OCI-M1 (cell line): Measurements from ENCODE around the gene OR2Y1.
"Not testable (repeated sequence)": the region's sequence is repeated elsewhere in the genome, so short reads cannot be mapped to it uniquely, and the experiment has no call there.

Source experiments
- DNase-seq: peaks from one replicate; lab custom pipeline; 2025; lab: John Stamatoyannopoulos, UW

The OR2Y1 gene, protein sequence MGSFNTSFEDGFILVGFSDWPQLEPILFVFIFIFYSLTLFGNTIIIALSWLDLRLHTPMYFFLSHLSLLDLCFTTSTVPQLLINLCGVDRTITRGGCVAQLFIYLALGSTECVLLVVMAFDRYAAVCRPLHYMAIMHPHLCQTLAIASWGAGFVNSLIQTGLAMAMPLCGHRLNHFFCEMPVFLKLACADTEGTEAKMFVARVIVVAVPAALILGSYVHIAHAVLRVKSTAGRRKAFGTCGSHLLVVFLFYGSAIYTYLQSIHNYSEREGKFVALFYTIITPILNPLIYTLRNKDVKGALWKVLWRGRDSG

DNA sequence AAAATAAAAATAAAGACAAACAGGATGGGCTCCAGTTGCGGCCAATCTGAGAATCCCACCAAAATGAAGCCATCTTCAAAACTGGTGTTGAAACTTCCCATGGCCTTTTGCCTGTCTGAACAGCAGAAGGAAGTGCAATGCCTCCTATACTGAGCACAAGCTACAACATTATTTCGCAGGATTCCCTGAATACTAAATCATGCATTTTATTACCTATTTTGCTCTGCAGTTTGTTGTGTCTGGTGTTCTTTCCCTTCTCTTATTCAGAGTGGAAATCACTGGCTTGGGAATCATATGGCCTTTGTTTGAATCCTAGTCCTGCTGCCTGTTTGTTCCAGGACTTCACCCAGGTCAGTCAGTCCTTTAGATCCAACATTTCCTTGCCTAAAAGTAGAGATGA, at the start of gene OR2Y1:
Gene OR2Y1 (minus strand): TSS at position 101 of the 400 bp plus-strand sequence. CDS start 0 bp downstream, at position 101.
- no peak for DNase-seq

DNA sequence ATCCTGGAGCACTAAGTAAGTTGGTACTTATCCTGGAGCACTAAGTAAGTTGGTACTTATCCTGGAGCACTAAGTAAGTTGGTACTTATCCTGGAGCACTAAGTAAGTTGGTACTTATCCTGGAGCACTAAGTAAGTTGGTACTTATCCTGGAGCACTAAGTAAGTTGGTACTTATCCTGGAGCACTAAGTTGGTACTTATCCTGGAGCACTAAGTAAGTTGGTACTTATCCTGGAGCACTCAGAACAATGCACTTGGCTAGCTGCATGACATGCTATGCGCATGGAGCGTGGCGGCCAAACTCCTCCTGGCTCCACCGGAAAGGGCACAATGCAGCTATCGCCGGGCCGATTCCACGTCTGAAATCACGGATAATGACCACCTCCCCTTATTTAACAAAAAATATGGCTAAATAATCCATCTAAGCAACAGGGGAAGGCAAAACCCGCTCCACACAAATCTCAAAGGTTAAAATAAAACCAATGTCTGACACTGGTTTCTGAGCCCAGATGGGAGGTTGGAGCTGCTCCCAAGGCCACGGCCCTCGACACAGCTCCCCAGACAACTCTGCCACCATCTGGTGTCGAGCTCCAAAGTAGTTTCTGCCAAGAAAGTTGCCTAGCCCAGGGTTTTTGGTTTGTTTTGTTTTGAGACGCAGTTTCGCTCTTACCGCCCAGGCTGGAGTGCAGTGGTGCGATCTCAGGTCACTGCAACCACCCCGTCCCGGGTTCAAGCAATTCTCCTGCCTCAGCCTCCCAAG, 49.0 kb upstream of the OR2Y1 start:
- not testable (repeated sequence) for DNase-seq

DNA sequence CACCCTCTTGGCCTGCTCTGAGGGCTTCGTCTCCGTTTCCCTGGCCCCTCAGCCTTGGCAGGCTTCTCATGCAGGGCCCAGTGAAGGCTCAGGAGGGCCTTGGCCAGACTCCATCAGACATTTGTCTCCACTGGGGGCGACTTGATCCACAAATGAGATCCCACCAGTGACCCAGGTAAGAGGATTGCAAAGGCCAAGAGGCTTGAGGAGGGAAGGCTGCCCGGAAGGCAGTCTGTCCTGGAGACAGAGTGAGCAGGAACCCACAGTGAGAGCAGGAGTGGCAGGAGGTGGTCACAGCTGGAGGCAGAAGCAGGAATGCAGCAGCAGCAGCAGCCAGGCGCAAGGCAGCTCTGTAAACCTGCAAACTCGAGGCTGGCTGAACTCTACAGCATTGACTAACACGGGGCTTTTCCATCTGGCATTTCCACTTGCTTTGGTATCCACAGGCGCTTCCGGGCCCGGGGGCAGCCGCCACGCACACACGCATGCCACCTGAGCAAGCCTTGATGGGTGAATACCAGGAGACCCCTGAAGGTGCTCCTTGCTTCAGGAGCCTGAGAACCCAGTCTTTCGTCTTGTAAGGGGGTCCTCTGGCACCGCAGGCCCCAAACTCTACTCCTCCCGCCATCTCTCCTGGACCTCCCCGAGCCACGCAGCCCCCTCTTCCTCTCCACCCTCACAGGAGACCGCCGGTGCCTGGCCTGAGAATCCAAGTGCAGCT, 48.0 kb upstream of the OR2Y1 start:
- no peak for DNase-seq

DNA sequence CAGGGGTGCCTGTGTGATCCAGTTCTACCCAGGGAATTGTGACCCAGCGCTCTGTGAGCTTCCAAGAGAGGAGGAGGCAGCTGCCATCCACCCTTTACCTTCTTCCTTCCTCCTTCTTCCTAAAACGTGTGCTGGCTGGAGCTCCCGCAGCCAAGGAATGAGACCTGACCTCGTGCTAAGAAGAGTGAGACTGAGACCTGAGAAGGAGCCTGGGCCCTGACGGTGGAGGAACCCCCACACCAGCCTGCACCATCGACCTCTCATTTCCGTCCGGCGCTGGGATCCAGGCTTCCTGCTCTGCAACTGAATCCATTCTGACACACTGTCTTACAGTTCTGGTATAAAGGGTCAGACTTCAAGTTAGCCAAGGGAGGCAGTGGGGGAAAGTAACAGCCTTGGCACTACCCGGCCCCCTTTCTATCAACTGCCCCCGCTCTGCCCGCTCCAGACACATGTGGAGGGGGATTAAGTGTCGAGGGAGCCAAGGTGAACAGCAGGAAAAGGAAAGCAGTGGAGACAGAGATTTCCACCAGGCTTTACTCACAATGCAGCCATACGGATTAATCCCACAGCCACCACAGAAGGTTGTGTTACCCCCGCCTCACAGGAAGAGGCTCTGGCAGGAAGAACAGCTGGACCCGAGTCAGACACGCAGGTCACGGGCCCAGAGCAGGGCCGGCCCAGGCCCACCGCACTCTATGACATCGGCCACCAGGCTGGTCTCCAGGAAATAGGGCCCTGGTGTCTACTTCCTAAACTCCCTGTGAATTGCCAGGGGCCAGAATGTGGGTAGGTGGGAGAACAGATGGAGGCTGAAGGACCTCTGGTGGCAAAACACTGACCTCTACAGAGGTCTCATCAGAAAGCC, 46.9 kb upstream of the OR2Y1 start:
- no peak for DNase-seq

DNA sequence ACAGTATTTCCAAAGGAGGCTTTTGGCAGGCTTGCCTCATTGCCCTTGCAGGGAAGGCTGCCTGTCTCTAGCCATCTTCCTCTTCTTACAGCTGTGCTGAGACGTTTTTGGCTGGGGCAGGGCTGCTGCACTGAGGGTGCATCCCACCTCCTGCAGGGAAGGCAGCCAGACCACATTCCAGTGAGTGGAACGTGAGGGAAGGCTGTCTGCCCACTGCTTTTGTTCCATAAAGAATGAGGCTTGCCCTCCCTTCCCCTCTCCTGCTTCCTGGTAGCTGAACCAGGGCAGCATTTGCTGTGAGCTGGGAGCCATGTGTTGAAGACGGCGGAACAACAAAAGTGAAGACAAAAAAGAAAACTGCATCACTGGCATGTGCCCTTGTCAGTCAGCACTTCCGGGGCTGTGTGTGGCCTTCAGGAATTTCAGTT, 46.0 kb upstream of the OR2Y1 start:
- no peak for DNase-seq

DNA sequence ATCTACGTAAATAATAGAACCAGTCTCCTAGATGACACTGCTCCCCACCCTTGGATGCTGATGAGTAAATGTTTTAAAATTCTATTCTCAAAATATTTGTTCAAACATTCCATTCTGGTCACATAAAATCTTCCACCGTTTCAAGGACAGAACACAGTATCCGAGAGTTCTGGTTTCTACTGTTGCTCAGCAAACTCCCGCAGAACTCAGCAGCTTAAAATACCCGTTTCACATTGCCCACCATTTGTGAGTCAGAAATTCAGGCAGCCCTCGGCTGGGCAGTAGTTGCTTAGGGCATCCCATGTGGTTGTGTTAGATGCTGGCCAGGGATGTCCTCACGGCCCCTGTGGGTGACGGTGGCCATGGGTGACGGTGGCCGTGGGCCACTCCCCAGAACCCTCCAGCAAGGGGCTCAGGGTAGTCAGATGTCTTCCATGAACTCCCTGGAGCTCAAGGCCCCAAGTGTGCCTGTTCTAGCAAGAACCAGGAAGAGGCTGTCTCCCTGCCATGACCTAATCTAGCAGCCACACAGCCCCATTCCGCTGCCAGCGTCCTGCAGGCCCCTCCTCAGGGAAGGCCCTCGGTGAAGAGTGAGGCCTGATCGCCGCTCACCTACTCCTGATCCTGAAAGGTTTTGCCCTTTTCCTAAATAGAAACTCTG, 45.4 kb upstream of the OR2Y1 start:
- no peak for DNase-seq

DNA sequence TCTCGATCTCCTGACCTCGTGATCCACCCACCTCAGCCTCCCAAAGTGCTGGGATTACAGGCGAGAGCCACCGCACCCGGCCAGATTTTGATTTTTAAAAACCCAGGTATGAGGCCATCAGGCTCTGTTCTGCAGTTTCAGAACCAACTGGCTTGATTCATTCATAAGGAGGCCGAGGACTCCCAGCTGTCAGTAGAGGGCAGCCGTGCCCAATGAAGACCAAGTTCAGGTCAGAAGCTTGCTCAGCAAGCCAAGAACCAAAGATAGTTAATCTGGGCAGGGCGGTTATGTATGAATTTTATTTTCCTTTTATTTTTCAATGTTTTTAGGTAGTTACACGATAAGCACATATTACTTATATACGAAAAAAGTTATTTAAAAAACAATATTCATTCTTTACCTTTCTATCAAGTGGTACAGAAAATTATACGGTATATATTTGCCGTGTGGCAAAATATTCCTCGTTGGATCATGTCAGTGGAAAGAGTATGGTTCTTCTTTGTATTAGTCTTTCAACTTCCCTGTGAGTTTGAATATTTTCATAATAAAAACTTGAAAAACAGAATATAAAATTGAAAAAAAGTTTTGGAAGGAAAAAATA, 44.7 kb upstream of the OR2Y1 start:
- DNase-seq = peak; percentile 87

DNA sequence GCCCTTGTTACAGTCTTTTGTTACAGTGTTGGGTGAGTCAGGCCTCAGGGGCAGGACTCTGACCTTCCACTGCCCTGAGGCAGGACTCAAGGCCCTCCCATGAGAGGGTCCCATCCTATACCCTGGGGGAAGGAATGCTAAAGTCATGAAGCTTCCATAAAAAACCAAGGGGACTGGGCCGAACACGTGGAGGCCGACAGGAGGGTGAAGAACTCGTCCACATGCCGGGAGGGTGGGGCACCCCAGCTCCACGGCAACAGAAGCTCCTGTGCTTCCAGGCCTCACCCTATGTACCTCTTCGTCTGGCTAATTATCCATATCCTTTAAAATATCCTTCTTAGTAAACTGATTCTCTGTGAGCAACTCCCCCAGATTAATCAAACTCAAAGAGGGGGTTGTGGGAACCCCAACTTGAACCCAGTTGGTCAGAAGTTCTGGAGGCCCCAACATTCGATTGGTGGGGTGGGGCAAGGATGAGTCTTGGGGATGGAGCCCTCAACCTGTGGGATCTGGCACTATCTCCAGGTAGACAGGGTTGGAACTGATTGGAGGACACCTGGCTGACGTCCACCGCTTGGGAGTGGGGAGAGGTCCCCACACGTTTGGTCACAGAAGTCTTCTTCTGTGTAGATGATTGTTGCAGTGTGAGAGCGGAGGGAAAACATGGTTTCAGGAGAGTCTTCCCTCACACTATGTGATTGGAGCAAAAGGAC, 43.6 kb upstream of the OR2Y1 start:
- no peak for DNase-seq

DNA sequence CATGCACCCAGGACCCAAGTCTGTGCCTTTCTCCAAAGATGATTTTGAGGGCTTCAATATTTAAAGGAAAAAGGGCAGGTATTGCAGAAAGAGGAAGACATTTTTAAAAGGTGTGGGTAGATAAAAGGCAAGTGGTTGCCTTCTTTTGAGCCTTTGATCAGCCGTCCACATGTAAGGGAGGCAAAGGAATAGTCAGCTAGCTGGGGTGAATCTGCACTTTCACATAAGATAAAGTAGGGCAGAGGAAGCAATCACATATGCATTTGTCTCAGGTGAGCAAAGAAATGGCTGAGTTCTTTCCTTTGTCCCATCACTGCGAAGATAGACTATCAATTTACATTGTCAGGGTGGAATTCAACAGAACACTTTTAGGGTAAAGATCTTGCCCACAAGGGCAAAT, 42.9 kb upstream of the OR2Y1 start:
- peak; percentile 55 for DNase-seq

DNA sequence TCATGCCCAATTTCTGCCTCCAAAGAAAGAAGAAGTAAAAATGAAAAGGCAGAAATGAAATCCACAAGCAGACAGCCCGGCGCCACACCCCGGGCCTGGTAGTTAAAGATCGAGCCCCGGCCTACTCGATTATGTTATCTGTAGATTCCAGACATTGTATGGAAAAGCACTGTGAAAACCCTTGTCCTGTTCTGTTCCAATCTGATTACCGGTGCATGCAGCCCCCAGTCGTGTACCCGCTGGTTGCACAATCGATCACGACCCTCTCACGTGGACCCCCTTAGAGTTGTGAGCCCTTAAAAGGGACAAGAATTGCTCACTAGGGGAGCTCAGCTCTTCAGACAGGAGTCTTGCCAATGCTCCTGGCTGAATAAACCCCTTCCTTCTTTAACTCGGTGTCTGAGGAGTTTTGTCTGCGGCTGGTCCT, 42.1 kb upstream of the OR2Y1 start:
- peak; percentile 96 for DNase-seq

DNA sequence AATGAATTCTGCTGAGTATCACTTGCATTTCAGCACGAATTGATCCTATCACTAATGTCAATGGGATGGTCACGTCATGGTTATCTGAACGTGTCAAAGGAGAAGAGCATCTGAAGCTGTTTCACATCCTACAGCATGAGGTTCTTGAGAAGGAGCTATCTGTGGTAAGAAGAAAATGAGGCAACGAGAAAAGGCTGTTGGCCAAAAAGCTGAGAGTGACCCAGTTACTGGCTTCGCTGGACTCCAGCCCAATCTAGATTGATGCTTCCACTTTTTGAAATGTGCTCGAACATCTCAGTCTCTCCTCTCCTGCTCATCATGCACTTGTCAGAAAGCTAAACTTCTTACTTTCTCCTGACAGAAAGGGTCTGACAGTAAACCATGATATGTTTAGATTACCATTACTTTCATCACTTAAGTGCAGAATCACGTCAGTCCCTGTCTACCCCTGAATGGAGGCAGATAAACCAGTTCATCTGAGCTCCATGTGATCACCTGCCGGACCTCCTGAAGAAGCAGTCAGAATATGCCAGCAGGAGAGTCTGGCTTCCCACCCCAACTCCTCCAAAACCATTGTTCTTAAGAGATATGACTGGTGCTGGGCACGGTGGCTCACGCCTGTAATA, 40.2 kb upstream of the OR2Y1 start:
- peak; percentile 33 for DNase-seq

DNA sequence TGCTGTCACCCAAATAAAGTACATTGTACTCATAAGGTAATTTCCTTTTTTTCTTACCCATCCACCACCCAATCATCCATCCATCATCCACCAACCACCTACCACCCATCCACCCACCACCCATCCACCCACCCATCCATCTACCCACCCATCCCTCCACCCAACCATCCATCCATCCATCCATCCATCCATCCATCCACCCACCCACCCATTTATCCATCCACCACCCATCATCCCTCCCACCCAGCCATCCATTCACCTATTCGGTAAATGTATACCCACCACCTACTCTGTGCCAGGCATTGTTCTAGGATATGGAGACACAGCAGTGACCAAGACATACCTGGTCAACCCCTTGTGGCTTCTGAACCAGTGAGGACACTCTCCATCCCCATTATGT, 37.6 kb upstream of the OR2Y1 start:
- no peak for DNase-seq

DNA sequence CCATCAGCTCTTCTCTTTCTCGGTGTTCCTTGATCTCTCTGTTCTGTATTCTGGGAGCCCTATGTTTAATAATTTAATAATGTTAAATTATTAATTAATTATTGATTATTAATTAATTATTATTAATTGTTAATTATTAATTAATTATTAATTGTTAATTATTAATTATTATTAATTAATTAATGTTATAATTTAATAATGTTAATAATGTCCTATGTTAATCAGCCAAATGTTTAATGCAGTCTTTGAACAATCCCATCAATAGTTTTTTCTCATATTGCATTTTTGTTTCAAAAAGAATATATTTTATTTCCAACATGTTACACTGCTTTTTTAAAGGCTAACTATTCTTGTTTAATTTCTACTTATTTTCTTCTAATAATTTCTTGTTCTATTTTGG, 36.5 kb upstream of the OR2Y1 start:
- DNase-seq = no peak

DNA sequence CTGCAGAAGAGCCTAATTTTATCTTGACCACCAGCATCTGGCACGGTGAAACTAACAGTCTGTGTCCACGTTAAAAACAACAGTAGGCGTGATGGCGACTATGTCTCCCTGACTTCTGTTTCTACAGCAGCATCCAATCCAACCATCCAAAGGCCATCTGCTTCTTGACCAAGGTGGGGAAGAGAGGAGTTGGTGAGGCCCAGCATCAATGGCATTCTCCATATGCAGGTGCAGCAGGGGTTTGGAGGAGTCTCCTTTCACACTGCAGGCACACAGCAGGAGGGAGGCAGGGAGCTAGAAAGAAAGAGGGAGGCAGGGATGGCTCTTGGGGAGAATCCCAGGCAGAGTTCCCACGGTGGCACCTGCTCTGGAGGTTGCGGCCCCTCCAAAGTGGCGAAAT, 35.8 kb upstream of the OR2Y1 start:
- no peak for DNase-seq

DNA sequence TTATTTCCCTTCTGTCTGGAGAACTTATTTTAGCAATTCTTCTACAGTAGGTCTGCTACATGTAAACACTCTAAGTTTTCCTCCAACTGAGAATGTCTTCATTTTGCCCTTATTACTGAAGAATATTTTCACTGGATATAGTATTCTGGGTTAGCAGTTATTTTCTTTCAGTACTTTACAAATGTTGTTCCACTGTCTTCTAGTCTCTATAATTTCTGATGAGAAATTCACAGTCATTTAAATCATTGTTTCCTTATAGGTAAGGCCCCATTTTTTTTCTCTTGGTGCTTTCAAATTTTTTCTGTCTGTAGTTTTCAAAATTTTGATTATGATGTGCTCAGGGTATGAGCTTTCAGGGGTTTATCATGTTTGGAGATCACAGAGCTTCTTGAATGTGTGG, 32.0 kb upstream of the OR2Y1 start:
- peak; percentile 15 for DNase-seq

DNA sequence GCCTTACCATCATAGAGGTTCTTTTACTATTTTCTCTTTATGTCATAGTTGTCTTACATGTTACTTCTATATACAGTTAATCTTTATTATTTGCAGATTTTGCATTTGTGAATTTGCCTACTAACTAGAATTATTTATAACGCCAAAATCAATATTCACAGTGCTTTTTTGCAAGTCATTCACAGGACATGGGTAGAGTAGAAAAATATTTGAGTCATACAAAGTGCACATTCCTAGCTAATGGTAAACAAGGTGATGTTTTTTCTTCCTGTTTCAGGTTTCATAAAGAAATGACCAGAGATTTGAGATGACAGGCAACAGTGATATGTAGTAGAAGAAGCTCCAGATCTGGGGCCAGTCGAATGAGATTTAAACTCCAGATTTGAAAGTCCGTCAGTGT, 30.0 kb upstream of the OR2Y1 start:
- no peak for DNase-seq

DNA sequence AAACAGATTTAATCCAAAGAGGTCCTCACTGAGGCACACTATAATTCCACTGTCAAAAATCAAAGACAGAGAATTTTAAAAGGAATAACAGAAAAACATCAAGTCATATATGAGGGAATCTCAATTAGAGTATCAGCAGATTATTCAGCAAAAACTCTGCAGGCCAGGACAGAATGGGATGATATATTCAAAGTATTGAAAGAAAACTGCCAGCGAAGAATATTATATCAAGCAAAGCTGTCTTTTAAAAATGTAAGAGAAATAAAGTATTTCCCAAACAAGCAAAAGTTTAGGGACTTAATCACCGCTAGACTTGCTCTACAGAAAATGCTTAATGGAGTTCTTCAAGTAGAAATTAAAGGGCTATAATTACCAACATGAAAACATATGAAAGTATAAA, 15.7 kb upstream of the OR2Y1 start:
- DNase-seq = no peak

DNA sequence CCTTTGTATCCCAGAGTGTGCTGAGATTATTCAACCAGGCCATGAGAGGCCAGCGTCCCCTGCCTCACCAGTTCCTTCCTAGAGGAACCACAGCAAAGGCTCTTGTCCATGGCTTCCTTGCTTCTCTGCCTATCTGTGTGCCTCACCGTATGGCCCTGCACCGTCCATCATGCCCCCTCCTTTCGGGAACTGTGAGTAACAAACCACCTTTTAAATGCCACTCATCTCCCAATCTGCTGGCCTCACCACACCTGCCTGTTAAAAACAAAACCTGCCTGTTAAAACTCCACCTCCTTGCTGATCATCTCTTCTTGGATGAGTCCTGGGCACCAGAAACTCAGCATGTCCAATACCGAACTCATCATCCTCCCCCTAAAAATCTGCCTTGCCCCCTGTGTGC, 4.4 kb upstream of the OR2Y1 start:
- DNase-seq = no peak

DNA sequence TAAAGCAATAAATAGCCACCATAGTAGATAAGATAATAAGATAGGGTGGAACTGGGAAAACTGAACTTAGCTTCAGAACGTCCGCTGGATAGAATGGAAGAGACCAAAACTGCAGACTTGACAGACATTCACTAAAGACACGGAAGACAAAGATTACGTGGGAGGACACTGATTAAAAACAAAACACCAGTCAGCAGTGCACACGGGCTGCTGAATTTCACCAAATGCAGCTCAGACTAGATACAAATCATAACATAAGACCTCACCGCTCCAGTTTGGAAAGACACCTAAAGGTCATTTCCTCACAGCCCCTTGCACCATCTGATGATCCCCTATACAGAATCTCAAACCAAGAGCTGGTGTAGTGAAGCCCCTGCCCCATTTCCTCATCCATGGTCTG, 2.9 kb upstream of the OR2Y1 start:
- no peak for DNase-seq

DNA sequence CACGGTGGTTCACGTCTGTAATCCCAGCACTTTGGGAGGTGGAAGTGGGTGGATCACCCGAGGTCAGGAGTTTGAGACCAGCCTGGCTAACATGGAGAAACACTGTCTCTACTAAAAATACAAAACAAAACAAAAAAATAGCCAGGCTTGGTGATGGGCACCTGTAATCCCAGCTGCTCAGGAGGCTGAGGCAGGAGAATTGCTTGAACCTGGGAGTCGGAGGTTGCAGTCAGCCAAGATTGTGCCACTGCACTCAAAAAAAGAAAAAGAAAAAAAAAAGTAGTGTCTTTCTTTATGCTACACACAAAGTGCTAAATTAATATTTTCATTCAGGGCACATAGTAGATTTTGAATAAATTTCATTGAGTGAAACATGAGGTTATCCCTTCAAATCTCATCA, 1.1 kb upstream of the OR2Y1 start:
- DNase-seq = not testable (repeated sequence)
